ENCODE data around the gene PIAS4. TPM values are rescaled to one million over a fixed set of nuclear protein-coding genes. Genes with fewer than 3 reads are reported as not detected.

PIAS4 gene
- total RNA-seq, 1 donor from 2014 or later = 95.8 TPM

- Mint-ChIP-seq H3K9me3 (ENCODE audit: unreplicated experiment) (peaks cover 17% of the 10 kb centered on the region), H3K4me3 (ENCODE audit: unreplicated experiment) (no peak overlapping the region), H3K36me3 (ENCODE audit: unreplicated experiment) (peaks cover 10% of the 10 kb centered on the region), H3K27ac (ENCODE audit: unreplicated experiment) (no peak overlapping the region), H3K27me3 (ENCODE audit: unreplicated experiment) (peaks cover 18% of the 10 kb centered on the region), H3K4me1 (ENCODE audit: low read depth, unreplicated experiment) (peaks cover 14% of the 10 kb centered on the region)
- DNase-seq = no peak
- TF ChIP-seq, protein P1, sequence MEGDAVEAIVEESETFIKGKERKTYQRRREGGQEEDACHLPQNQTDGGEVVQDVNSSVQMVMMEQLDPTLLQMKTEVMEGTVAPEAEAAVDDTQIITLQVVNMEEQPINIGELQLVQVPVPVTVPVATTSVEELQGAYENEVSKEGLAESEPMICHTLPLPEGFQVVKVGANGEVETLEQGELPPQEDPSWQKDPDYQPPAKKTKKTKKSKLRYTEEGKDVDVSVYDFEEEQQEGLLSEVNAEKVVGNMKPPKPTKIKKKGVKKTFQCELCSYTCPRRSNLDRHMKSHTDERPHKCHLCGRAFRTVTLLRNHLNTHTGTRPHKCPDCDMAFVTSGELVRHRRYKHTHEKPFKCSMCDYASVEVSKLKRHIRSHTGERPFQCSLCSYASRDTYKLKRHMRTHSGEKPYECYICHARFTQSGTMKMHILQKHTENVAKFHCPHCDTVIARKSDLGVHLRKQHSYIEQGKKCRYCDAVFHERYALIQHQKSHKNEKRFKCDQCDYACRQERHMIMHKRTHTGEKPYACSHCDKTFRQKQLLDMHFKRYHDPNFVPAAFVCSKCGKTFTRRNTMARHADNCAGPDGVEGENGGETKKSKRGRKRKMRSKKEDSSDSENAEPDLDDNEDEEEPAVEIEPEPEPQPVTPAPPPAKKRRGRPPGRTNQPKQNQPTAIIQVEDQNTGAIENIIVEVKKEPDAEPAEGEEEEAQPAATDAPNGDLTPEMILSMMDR (IDR thresholded peaks at IDR 0.05; ENCODE audit: partially characterized antibody, unreplicated experiment) = no peak
Measured at GRCh38 chr19:4054441-4055208, 47.1 kb downstream of the PIAS4 start.

DNA sequence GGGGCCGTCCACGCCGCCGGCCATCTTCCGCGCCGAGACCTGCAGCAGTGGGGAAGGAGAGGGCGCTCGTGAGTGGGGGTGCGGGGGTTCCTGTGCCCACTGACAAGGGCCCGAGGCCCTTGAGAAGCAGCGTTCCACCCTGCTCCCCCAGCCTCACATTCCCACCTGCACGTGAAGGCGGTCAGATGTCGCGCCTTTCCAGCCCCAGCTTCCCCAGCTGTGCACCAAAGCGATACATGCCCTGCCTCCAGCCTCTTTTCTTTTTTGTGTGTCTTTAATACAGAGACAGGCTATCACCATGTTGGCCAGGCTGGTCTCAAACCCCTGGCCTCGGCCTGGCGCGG lies 47.6 kb downstream of the PIAS4 start:
- H3K27me3 Mint-ChIP-seq (ENCODE audit: unreplicated experiment) = peaks cover 18% of the 10 kb centered on the region
- peaks cover 13% of the 10 kb centered on the region for H3K4me1 Mint-ChIP-seq (ENCODE audit: low read depth, unreplicated experiment)
- TF ChIP-seq, protein P1 (IDR thresholded peaks at IDR 0.05; ENCODE audit: partially characterized antibody, unreplicated experiment) = no peak
- peaks cover 15% of the 10 kb centered on the region for H3K9me3 Mint-ChIP-seq (ENCODE audit: unreplicated experiment)
- no peak overlapping the region for H3K27ac Mint-ChIP-seq (ENCODE audit: unreplicated experiment)
- no peak overlapping the region for H3K4me3 Mint-ChIP-seq (ENCODE audit: unreplicated experiment)
- no peak for DNase-seq
- H3K36me3 Mint-ChIP-seq (ENCODE audit: unreplicated experiment) = peaks cover 10% of the 10 kb centered on the region

DNA sequence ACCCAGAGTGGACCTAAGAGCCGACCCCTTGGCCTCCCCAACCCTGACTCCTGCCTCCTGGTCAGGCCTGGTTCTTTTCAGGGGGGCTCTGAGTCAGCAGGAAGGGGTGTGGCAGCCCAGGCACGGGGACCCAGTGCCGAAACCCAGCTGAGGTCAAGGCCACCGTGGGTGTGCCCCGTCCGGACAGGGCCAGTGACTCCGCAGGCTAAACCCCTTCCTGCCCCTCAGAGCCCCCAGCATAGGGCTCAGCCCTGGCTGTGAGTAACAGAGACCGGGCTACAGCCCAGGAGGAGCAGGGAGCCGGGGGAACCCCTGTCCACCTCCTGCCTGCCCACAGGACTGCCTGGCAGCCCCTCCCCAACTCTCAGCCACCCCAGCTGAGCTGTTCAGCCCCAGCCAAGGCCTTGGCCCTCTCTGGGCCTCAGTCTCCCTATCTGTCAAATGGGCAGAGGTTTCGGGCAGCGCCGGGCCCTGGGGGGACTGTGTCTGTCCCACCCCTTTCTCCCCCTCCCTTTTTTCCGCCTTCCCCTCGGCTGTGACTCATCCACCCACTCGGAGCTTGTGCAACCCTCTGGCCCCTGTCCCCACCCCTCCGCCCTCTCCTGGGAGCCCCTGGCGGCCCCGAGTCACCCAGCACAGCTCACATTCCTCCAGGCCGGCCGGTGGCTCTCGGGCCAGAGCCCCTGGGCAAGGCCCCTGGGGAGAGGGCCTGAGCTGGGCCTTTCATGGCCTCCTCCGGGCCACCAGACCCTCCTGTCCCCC lies 50.6 kb downstream of the PIAS4 start:
- Mint-ChIP-seq H3K9me3 (ENCODE audit: unreplicated experiment) (peaks cover 13% of the 10 kb centered on the region), H3K27ac (ENCODE audit: unreplicated experiment) (peak overlapping the region; percentile 84), H3K4me3 (ENCODE audit: unreplicated experiment) (peak overlapping the region; percentile 57), H3K36me3 (ENCODE audit: unreplicated experiment) (peaks cover 7% of the 10 kb centered on the region), H3K4me1 (ENCODE audit: low read depth, unreplicated experiment) (peaks cover 11% of the 10 kb centered on the region), H3K27me3 (ENCODE audit: unreplicated experiment) (peaks cover 15% of the 10 kb centered on the region)
- TF ChIP-seq, protein P1 (IDR thresholded peaks at IDR 0.05; ENCODE audit: partially characterized antibody, unreplicated experiment) = no peak
- DNase-seq = peak; percentile 54

DNA sequence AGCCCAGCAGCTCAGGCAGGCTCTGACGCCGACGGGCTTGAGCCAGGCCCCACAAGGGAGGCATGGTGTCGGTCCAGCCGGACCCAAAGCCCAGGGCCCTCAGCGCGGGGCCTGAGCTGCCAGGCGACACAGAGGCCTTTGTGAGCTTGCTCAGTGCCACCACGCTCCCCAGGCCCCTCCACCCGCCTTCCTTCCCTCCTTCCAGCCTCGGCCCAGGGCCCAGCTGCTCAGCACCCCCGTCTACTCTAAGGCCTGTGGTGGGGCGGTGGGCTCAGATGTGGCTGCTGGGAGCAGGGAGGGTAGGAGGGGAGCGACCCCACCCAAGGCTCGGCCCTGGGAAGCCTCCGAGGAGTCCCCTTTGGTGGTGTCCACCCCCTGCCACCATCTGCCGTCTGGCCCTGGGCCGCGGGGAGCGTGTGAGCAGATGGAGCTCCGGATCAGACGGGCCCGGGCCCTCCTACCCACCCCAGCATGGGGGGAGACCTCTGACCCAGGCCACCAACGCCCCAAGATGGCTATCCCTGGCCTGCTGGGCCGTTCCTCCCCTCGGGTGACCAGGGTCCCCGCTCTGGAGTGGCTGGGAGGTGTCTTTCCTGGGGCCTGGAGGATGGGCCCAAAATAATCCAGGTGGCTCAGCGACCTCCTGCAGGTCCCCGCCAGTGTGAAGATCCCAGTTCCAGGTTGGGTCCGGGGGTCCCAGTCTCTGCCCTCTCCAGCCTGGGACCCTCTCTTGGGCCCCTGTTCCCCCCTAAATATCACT lies 51.3 kb downstream of the PIAS4 start:
- DNase-seq = peak; percentile 81
- no peaks in the 10 kb centered on the region for H3K36me3 Mint-ChIP-seq (ENCODE audit: unreplicated experiment)

More for the DNA sequence above, 51.3 kb downstream of the PIAS4 start:
- peaks cover 12% of the 10 kb centered on the region for H3K27me3 Mint-ChIP-seq (ENCODE audit: unreplicated experiment)
- TF ChIP-seq, protein P1 (IDR thresholded peaks at IDR 0.05; ENCODE audit: partially characterized antibody, unreplicated experiment) = no peak
- peaks cover 10% of the 10 kb centered on the region for H3K9me3 Mint-ChIP-seq (ENCODE audit: unreplicated experiment)
- H3K4me1 Mint-ChIP-seq (ENCODE audit: low read depth, unreplicated experiment) = peaks cover 5% of the 10 kb centered on the region
- H3K4me3 Mint-ChIP-seq (ENCODE audit: unreplicated experiment) = peak overlapping the region; percentile 52
- H3K27ac Mint-ChIP-seq (ENCODE audit: unreplicated experiment) = peak overlapping the region; percentile 92
